Astrocyte (in vitro differentiated cells and primary cell): ENCODE data around the gene ARHGEF2.

ENCODE experiments used
- EZH2 ChIP-seq: IDR thresholded peaks from 2 replicates; pipeline ENCODE4 v1.6.1; 2012; ENCODE audit warnings: mild to moderate bottlenecking, low read length, inconsistent platforms; ENCODE audit not compliant: insufficient read depth
- TF ChIP-seq, protein P1 (sequence below): IDR thresholded peaks from 2 replicates; pipeline ENCODE4 v1.5.1; 2011; ENCODE audit warnings: low read depth, mild to moderate bottlenecking, inconsistent platforms, low read length, moderate library complexity; ENCODE audit not compliant: insufficient read depth

DNA sequence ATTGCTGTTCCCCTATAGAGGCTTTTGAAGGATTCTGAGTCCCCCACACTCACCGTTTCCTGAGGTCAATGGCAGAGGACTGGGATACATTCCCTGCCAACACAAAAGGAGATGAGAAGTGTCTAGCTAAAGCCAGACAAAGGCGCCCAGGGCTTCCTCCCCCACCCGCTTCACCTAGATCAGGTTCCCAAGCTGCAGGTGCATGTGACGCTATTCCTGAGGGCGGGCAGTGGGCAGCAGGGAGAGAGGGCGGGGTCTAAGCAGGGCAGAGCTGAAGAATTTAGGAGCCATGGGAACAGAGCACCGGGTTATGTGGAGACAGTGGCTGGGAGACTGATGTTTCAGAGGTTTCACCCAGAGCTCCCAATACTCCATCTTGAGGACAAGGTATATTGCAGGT lies 6.0 kb upstream of the ARHGEF2 start:
- TF ChIP-seq, protein P1, sequence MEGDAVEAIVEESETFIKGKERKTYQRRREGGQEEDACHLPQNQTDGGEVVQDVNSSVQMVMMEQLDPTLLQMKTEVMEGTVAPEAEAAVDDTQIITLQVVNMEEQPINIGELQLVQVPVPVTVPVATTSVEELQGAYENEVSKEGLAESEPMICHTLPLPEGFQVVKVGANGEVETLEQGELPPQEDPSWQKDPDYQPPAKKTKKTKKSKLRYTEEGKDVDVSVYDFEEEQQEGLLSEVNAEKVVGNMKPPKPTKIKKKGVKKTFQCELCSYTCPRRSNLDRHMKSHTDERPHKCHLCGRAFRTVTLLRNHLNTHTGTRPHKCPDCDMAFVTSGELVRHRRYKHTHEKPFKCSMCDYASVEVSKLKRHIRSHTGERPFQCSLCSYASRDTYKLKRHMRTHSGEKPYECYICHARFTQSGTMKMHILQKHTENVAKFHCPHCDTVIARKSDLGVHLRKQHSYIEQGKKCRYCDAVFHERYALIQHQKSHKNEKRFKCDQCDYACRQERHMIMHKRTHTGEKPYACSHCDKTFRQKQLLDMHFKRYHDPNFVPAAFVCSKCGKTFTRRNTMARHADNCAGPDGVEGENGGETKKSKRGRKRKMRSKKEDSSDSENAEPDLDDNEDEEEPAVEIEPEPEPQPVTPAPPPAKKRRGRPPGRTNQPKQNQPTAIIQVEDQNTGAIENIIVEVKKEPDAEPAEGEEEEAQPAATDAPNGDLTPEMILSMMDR = no peak
- TF ChIP-seq EZH2 = no peak
